Neuron (in vitro differentiated cells): ENCODE measurements around the gene FABP7.
"Not testable (repeated sequence)": the region's sequence is repeated elsewhere in the genome, so short reads cannot be mapped to it uniquely, and the experiment has no call there.

ENCODE experiments used
- H2AFZ ChIP-seq: one replicate; pipeline ENCODE4 v1.6.1; 2013; ENCODE audit warnings: low read depth, mild to moderate bottlenecking, inconsistent platforms, low read length, moderate library complexity
- H3K27me3 ChIP-seq: one replicate; pipeline ENCODE4 v1.6.1; 2013; ENCODE audit warnings: low read length; ENCODE audit not compliant: insufficient read depth
- H3K36me3 ChIP-seq: one replicate; pipeline ENCODE4 v1.6.1; 2013; ENCODE audit warnings: low read length; ENCODE audit not compliant: insufficient read depth
- H3K4me1 ChIP-seq: one replicate; pipeline ENCODE4 v1.6.1; 2013; ENCODE audit warnings: low read length; ENCODE audit not compliant: insufficient read depth
- H3K4me3 ChIP-seq: 2 replicates; pipeline ENCODE4 v1.5.1; 2013; ENCODE audit warnings: mild to moderate bottlenecking, low read length, moderate library complexity
- H3K9me3 ChIP-seq: one replicate; pipeline ENCODE4 v1.6.1; 2013; ENCODE audit warnings: low read length

FABP7 gene

GRCh38 chr6:122779667-122780066 is at the start of gene FABP7:
Gene FABP7, plus strand, starts transcription at chr6:122779716. Its CDS starts 79 bp downstream, at chr6:122779795.
- Histone ChIP-seq H3K27me3 (no peaks in the 10 kb centered on the region), H2AFZ (peak within 1 kb of the TSS; percentile 86), H3K4me1 (peaks cover 16% of the 10 kb centered on the region), H3K9me3 (no peaks in the 10 kb centered on the region), H3K36me3 (no peaks in the 10 kb centered on the region), H3K4me3 (peak within 1 kb of the TSS; percentile 51)

- no peak overlapping the region for H3K4me3 ChIP-seq
- peaks cover 6% of the 10 kb centered on the region for H3K4me1 ChIP-seq
- H3K36me3 ChIP-seq: no peaks in the 10 kb centered on the region
- no peak overlapping the region for H2AFZ ChIP-seq
- no peaks in the 10 kb centered on the region for H3K27me3 ChIP-seq
- H3K9me3 ChIP-seq: no peaks in the 10 kb centered on the region
These were observed 49.2 kb upstream of the FABP7 start for GRCh38 chr6:122730334-122730733.

- Histone ChIP-seq H3K36me3 (no peaks in the 10 kb centered on the region), H3K4me1 (peaks cover 12% of the 10 kb centered on the region), H3K9me3 (no peaks in the 10 kb centered on the region), H3K4me3 (no peak overlapping the region), H2AFZ (no peak overlapping the region), H3K27me3 (no peaks in the 10 kb centered on the region)
These were observed 48.6 kb upstream of the FABP7 start for GRCh38 chr6:122730775-122731386.

- Histone ChIP-seq H3K9me3 (no peaks in the 10 kb centered on the region), H3K4me3 (no peak overlapping the region), H3K27me3 (no peaks in the 10 kb centered on the region), H3K4me1 (peaks cover 15% of the 10 kb centered on the region), H3K36me3 (no peaks in the 10 kb centered on the region), H2AFZ (no peak overlapping the region)
These were observed 46.3 kb upstream of the FABP7 start for GRCh38 chr6:122733259-122733658.

- H3K27me3 ChIP-seq: no peaks in the 10 kb centered on the region
- H3K36me3 ChIP-seq: no peaks in the 10 kb centered on the region
- peak overlapping the region; percentile 7 for H3K4me3 ChIP-seq
- H2AFZ ChIP-seq: peak overlapping the region; percentile 66
- peaks cover 15% of the 10 kb centered on the region for H3K4me1 ChIP-seq
- H3K9me3 ChIP-seq: no peaks in the 10 kb centered on the region
These were observed 44.8 kb upstream of the FABP7 start for GRCh38 chr6:122734529-122735395.

- Histone ChIP-seq H3K4me3 (no peak overlapping the region), H3K9me3 (no peaks in the 10 kb centered on the region), H2AFZ (peak overlapping the region; percentile 66), H3K4me1 (peaks cover 15% of the 10 kb centered on the region), H3K36me3 (no peaks in the 10 kb centered on the region), H3K27me3 (no peaks in the 10 kb centered on the region)
These were observed 43.9 kb upstream of the FABP7 start for GRCh38 chr6:122735582-122735981.

GRCh38 chr6:122736163-122736562 is 43.4 kb upstream of the FABP7 start:
- Histone ChIP-seq H2AFZ (peak overlapping the region; percentile 66), H3K9me3 (no peaks in the 10 kb centered on the region)

GRCh38 chr6:122736616-122737015 is 42.9 kb upstream of the FABP7 start:
- H3K9me3 ChIP-seq: no peaks in the 10 kb centered on the region
- H3K4me1 ChIP-seq: peaks cover 15% of the 10 kb centered on the region
- no peaks in the 10 kb centered on the region for H3K27me3 ChIP-seq
- H3K4me3 ChIP-seq: no peak overlapping the region
- H3K36me3 ChIP-seq: no peaks in the 10 kb centered on the region
- no peak overlapping the region for H2AFZ ChIP-seq

More at GRCh38 chr6:122736163-122736562, 43.4 kb upstream of the FABP7 start:
- Histone ChIP-seq H3K27me3 (no peaks in the 10 kb centered on the region), H3K4me3 (no peak overlapping the region), H3K36me3 (no peaks in the 10 kb centered on the region), H3K4me1 (peaks cover 15% of the 10 kb centered on the region)

GRCh38 chr6:122740091-122740490 is 39.4 kb upstream of the FABP7 start:
- H3K9me3 ChIP-seq: no peaks in the 10 kb centered on the region
- H3K4me1 ChIP-seq: peaks cover 11% of the 10 kb centered on the region
- H3K36me3 ChIP-seq: no peaks in the 10 kb centered on the region
- H3K27me3 ChIP-seq: no peaks in the 10 kb centered on the region
- H3K4me3 ChIP-seq: no peak overlapping the region
- no peak overlapping the region for H2AFZ ChIP-seq

- no peak overlapping the region for H2AFZ ChIP-seq
- no peaks in the 10 kb centered on the region for H3K27me3 ChIP-seq
- no peaks in the 10 kb centered on the region for H3K9me3 ChIP-seq
- H3K36me3 ChIP-seq: no peaks in the 10 kb centered on the region
- peaks cover 3% of the 10 kb centered on the region for H3K4me1 ChIP-seq
- no peak overlapping the region for H3K4me3 ChIP-seq
These were observed 38.6 kb upstream of the FABP7 start for GRCh38 chr6:122740936-122741335.

- not testable (repeated sequence) for H3K36me3 ChIP-seq, H2AFZ ChIP-seq, H3K4me1 ChIP-seq, H3K27me3 ChIP-seq, H3K9me3 ChIP-seq, H3K4me3 ChIP-seq
These were observed 35.3 kb upstream of the FABP7 start for GRCh38 chr6:122744247-122744646.

GRCh38 chr6:122744856-122745255 is 34.7 kb upstream of the FABP7 start:
- H2AFZ ChIP-seq, H3K4me1 ChIP-seq, H3K36me3 ChIP-seq, H3K27me3 ChIP-seq, H3K4me3 ChIP-seq, H3K9me3 ChIP-seq: not testable (repeated sequence)

GRCh38 chr6:122746688-122747087 is 32.8 kb upstream of the FABP7 start:
- Histone ChIP-seq H3K4me1 (no peaks in the 10 kb centered on the region), H3K27me3 (no peaks in the 10 kb centered on the region), H3K9me3 (no peaks in the 10 kb centered on the region), H2AFZ (no peak overlapping the region), H3K4me3 (no peak overlapping the region), H3K36me3 (no peaks in the 10 kb centered on the region)
